DMS53 treated with DMSO at 0.1 percent for 48 hours (cell line): Measurements from ENCODE around the gene FUT3.
"Not testable (repeated sequence)": the region's sequence is repeated elsewhere in the genome, so short reads cannot be mapped to it uniquely, and the experiment has no call there.

Source experiments
- DNase-seq: peaks from one replicate; lab custom pipeline; 2025; ENCODE audit not compliant: unreplicated experiment; lab: John Stamatoyannopoulos, UW

FUT3 gene

DNA sequence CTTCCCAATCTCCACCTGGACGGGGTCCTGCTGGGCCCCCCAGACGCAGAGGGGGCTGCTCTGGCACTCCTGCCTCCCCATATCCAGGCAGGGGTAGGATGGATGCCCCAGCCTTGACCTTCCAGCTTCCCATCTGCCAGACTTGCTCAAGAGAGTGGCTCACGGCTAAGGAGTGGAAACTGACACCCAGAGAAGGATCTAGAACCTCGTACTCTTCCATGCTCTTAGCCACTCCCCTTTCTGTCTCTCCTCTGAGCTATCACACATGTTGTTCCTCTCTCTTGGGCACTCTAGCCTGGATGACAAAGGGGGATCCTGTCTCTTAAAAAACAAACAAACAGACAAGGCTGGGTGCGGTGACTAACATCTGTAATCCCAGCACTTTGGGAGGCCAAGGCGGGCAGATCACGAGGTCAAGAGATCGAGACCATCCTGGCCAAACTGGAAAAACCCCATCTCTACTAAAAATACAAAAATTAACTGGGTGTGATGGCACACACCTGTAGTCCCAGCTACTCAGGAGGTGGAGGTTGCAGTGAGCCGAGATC is 31.2 kb upstream of the FUT3 start:
- DNase-seq = no peak

DNA sequence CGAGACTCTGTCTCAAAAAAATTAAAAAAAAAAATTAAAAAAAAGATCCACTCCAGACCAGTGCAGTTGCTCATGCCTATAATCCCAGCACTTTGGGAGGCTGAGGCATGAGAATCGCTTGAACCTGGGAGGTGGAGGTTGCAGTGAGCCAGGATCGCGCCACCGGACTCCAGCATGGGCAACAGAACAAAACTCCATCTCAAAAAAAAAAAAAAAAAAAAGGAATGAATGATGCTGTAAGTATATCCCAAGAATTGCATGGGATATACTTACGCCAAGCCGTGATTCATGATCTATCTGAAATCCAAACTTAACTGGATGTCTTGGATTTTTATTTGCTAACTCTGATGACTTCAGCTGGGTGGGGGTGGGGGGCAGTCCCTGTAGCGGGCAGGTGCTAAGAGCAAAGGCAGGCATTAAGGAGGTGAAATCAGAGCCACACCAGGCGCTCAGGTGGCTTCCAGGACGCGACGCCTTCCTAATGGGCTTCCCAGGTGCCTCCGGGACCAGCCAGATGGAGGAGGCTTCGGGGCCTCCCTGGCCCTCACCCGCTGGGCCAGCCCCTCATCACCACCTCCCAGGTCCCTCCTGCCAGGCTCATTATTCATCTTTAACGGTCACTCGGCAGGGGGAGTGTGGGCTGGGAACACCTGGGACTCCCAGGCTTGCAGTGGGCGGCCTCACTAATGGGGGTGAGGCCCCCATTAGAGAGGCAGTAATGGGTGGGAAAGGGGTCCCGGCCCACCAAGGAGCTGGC is 30.5 kb upstream of the FUT3 start:
- DNase-seq = no peak

DNA sequence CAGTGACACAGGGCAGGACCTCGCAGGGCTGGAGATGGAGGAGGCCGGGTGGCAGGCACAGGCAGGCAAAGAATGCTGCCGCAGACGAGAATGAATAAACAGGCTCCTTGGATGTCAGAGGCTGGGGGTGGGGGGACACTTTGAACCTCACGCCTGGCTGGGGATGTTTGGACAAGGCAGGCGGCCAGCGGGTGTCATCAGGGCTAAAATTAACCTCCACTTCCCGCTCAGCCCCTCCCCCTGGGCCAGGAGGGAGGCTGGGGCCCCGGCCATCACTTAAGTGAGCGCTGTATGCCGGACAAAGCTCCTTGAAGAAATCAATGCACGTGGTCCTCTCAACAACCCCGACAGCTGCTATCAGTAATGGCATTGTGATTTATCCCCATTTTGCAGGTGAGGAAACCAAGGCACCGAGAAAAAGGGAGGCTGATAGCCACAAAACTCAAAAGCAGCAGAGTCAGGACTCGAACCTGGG is 29.4 kb upstream of the FUT3 start:
- DNase-seq = no peak

DNA sequence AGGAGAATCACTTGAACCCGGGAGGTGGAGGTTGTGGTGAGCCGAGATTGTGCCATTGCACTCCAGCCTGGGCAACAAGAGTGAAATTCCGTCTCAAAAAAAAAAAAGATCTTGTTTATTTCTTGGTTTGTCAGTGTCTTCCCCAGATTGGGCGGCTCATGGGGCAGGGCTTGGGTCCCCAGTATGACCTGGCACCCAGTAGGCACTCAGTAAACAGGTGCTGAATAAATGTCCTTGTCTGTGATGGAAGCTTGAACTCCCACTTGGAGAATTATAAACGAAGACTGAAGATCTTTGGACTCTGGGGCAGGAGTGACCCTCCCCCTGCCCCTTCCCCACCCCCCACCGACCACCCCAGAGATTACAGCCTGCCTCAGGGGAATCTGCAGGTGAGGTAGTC is 28.9 kb upstream of the FUT3 start:
- DNase-seq = no peak

DNA sequence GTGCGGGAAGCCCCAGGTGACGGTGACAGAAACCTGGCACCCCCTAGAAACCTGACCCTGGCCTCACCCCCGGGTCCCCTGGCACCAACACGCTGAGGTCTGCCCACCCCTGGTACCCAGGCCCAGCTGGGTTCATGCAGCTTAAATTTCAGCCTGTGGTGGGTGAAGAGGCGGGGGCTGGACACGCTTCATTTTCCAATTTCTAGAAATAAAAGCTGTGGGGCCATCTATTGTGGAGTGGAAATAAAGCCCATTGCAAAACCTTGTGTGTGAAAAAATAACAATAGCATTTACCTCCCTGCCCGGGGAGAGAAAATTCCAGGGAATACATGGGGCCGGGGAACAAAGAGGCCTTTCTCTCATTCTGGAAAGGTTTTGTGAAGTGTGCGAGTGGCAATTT is 26.6 kb upstream of the FUT3 start:
- no peak for DNase-seq

DNA sequence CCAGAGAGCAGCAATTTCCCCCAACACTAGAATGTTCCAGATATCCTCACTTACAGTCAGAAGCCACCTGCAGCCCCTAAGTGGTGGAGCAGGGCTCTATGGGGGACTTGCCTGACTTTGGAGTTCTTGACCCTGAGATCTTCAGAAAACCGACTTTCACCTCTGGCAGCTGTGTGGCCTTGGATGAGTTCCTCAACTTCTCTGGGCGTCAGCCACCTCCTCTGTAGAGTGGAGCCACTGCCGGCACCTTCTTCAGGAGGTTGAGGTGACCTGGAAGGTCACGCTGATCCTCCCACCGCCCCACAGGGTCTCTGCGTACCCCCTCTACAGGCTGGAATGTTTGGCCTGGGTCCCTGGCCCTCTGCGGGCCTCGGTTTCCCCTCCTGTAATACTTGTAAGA is 26.2 kb upstream of the FUT3 start:
- no peak for DNase-seq

DNA sequence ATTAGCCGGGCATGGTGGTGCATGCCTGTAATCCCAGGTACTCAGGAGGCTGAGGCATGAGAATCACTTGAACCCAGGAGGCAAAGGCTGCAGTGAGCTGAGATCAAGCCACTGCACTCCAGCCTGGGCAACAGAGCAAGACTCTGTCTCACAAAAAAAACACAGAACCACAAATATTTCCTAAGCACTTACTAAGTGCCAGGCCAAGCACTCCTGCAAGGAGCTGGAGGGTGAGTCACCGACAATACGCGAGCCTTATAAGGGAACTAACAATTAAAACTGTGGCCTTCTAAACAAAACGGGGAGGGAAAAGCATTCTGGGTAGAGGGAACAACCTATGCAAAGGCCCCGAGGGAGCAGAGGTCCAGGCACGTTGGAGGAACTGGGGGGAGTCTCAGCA is 23.2 kb upstream of the FUT3 start:
- DNase-seq = not testable (repeated sequence)

DNA sequence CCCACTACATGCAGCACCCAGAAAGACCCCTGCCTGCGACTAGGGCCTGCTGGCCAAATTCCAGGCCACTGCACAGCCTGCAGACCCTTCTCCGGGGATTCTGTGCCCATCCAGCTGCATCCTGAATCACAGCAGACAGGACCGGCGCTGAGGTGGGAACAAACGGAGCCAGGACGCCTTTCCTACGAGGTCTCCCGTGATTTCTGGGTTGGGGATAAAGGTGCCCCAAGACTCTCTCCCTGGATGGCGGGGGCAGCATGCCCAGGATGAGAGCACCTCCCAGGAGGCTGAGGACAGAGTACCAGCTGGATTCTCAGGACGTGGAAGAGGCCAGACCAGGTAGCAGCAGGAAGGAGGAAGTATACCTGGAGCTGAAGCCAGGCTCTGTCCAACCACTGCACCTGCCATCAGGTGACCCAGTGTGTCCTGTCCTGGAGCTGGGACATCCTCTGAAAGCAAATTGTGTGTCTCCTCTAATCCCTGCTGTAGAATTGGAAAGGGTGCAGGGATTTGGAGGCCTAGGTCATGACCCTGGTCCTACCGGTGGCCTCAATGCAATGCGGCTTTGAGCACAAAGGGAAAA is 22.5 kb upstream of the FUT3 start:
- no peak for DNase-seq

DNA sequence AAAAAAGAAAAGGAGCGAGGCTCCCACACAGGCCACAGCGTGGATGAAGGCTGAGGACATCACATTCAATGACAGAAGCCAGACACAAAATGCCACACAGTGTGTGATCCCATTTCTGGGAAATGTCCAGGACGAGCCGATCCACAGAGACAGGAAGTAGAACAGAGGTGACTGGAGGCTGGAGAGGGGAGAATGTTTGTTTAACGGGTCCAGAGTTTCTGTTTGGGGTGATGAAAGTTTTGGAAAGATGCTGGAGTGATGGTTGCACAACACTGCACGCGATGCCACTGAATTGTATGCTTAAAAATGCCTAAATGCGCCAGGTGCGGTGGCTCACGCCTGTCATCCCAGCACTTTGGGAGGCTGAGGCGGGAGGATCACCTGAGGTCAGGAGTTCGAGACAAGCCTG is 19.7 kb upstream of the FUT3 start:
- DNase-seq = no peak

DNA sequence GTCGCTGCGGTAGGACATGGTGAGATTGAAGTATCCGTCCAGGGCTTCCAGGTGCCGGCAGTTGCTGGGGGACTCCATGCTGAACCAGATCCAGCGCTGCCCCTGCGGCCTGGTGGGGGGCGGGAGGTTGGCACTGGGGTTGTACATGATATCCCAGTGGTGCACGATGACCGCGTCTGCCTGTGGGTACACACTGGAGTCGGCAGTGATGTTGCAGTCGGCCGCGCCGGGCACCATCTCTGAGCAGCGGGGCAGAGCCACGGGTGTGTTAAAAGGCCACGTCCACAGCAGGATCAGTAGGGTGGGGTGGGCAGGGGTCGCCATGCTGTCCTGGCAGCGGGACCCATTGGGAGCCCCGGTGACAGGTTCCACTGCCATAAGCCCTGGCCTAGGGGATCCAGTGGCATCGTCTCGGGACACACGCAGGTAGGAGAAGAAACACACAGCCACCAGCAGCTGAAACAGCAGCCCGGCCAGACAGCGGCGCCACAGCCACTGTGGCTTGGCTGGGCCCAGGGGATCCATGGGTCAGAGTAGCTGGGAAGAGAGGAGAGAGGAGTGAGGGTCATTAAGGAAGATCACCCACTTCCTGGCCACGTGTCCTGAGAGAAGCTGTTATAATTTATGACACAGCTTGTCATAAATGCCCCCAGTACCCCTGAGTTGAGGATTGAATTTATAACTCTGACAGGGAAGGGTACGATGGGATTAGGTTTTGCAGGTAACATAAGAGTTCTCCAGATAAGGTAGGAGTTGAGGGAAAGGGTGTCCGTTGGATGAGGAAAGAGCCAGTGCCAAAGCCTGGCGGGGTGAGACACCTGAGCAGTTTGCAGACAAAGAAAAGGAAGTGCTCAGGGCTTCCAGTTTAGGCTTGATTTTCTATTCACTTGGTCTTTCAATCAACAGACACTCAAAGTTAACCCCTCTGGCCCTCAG is 16.2 kb upstream of the FUT3 start:
- DNase-seq = no peak

DNA sequence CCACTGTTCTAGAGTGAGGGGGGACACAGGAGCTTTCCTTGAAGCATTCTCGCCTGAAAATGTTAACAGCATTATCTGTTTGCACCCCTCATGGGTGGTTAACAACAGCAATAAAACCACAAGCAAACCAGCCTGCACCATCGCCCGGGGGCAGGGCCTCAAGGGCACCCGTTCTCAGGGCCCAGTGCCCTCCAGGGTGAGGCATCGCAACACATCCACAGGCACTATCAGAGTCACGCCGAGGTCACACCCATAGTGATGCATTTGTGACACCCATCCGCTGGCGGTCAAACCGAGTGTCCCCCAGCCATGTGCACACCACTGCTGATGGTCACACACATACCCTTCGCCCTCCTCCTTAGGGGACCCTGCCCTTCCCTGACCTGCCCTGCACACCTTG is 14.5 kb upstream of the FUT3 start:
- no peak for DNase-seq

DNA sequence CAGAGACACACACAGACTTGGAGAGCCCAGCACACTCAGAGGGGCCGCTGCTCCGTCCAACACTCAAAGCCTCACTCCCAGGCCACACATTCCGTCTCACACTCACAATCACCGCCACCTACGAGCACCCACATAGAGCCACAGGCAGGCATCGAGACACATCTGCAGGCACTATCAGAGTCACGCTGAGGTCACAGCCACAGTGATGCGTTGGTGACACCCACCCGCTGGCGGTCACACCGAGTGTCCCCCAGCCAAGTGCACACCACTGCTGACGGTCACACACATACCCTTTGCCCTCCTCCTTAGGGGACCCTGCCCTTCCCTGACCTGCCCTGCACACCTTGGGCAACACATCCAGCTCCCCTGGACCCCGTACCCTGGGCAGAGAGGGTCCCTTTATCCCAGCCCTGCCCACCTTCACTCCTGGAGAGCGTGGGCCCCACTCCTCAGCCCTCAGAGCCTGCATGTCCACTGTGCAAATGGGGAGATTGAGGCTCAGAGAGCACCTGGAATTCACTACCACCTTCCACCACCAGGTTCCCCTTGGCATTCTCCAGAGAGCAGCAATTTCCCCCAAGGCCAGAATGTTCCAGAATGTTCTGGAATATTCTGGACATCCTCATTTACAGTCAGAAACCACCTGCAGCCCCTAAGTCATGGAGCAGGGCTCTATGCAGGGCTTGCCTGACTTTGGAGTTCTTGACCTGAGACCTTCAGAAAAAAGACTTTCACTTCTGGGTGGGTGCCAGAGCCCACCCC is 13.7 kb upstream of the FUT3 start:
- no peak for DNase-seq

DNA sequence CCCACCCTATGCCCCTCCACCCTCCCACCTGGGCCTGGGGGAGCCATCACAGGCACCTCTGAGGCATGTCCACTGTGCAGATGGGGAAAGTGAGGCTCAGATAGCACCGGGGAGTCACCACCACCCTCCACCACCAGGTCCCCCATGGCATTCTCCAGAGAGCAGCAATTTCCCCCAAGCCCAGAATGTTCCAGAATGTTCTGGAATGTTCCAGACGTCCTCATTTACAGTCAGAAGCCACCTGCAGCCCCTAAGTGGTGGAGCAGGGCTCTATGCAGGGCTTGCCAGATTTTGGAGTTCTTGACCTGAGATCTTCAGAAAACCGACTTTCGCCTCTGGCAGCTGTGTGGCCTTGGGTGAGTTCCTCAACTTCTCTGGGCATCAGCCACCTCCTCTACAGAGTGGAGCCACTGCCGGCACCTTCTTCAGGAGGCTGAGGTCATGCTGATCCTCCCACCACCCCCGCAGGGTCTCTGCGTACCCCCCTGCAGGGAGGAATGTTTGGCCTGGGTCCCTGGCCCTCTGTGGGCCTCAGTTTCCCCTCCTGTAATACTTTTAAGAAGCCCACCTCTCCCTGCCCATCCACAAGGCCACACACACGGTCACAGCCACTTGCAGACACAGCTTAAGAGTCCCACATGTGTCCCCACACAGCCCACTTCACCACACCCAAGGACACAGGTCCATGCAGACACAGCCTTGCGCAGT is 12.9 kb upstream of the FUT3 start:
- no peak for DNase-seq

DNA sequence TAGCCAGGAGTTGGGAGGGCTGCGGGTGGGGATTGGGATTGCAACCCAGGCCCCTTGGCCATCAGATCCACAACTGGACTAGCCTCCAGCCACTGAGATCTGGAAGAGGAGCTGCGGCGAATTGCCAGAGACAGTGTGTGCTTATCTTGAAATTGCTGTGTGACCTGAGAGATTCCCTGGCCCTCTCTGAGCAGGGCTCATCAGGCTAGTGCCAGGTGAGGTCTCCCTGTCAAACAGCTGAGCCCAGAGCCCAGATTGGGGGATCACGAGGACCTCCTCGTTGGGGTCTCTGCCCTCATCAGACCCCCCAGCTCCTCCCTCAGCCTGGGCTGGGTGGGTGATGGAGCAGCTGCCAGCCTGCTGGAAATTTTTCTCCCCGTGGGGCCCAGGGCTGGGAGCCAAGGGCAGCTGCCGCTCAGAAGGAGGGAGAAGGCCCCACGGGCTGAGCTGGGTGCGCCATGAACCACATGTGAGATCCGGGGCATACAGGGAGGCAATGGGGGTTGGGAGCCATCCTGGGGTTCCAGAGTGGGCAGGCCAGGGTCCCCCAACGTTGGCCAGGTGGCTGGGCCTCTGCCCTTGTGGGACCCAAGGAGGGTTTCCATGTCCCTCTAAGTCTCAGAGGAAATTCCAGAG is 11.9 kb upstream of the FUT3 start:
- no peak for DNase-seq

DNA sequence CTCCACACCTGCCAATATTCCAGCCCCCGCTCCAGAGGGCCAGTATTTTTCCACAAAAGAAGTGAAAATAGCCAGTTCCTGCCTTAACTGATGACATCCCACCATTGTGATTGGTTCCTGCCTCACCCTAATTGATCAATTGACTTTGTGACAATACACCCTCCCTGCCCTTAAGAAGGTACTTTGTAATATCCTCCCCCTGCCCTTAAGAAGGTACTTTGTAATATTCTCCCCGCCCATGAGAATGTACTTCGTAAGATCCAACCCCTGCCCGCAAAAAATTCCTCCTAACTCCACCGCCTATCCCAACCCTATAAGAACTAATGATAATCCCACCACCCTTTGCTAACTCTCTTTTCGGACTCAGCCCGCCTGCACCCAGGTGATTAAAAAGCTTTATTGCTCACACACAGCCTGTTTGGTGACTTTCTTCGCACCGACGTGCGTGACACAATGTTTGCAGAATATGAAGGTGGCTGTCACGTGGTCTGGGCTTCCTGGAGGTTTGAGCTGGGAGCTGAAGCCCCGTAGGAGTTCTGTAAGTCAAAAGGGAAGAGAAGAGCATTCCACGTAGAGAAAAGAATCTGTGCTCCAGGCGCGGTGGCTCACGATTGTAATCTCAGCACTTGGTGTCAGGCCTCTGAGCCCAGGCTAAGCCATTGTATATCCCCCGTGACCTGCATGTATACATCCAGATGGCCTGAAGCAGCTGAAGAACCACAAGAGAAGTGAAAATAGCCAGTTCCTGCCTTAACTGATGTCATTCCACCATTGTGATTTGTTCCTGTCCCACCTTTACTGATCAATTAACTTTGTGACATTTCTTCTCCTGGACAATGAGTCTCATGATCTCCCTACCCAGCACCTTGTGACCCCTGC is 6.2 kb upstream of the FUT3 start:
- no peak for DNase-seq

DNA sequence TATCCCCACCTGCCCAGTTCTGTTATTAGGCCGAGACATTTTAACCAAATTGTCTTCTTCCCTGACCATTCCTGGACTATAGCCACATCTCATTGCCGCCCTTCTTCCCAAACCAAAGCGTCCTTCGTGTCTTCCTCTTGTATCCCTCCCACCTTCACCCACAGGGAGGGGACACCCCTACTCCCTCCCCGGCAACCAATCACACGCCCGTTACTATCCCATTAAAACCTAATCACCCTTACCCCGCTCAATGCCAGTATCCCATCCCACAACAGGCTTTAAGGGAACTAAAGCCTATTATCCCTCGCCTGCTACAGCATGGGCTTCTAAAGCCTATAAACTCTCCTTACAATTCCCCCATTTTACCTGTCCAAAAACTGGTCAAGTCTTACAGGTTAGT is 3.9 kb upstream of the FUT3 start:
- not testable (repeated sequence) for DNase-seq

DNA sequence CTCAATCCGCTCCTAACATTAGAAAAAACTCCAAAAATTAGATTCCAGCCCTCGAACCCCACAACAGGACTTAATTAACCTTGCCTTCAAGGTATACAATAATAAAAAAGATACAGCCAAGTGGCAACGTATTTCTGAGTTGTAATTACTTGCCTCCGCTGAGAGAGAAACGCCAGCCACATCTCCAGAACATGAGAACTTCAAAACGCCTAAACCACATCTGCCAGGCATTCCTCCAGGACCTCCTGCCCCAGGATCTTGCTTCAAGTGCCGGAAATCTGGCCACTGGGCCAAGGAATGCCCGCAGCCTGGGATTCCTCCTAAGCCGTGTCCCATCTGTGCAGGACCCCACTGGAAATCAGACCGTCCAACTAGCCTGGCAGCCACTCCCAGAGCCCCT is 2.9 kb upstream of the FUT3 start:
- DNase-seq = not testable (repeated sequence)

DNA sequence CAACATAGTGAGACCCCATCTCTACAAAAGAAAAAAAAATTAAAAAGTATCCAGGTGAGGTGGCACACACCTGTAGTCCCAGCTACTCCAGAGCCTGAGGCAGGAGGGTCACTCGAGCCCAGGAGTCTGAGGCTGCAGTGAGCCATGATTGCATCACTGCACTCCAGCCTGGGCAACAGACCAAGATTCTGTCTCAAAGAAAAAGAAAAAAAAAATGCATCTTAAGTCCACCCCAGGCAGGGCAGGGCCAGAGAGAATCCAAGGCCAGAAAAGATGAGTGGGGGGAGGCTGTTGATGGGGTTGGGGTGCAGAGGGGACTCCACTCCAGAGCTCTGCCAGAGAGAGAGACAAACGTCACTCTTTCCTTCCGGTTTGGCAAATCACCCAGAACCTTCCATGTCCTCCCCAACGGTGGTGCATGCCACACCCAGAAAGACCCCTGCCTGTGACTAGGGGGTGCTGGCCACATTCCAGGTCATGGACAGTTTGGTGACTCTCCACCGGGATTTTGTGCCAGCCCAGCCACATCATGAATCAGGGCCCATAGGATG is 431 bp downstream of the FUT3 start:
- DNase-seq = no peak
